OCI-LY1 (cell line): Measurements from ENCODE around the gene ATF6B.

ENCODE experiments used
- EZH2 ChIP-seq: fragments of 200-600 bp; sonication (generic), shearing (Covaris generic); IDR thresholded peaks from 2 replicates; pipeline ENCODE4 v1.8.0; 2017; ENCODE audit warnings: borderline replicate concordance, mixed run types, mild to moderate bottlenecking, antibody characterized with exemption, low read length, moderate library complexity, mixed read lengths
- TF ChIP-seq, protein P1 (sequence below): fragments of 200-600 bp; sonication (generic), shearing (Covaris generic); IDR thresholded peaks from 2 replicates; pipeline ENCODE4 v1.5.1; 2017; ENCODE audit warnings: mild to moderate bottlenecking, antibody characterized with exemption, low read length, moderate library complexity, mixed read lengths

DNA sequence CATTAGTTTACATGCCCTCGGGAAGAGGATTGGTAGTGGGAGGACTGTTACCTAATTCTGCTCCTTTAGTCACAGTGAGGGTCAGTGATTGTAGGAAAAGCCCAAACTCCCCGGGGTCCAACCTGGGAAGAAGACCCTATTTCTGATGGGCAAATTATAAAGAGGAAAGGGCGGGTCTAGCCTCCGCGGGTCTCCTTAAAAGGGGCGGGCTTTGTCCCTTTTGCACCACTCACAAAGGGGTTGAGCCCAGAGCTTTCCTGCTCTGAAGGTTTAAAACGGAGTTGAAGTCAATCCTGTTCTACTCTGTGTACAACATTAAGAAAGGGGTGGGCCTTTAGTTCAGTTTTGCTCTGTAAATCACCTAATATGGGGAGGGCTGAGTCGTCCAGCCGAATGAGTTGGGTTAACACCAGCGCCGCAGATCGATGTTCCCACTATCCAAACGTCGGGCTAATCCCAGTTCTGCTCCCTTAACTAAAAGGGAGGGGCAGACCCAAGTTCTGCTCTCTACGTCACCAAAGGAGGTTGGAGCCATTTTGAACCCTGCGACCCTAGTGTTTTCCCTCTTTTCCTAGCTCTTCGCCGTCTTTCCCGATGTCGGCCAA, 49.2 kb upstream of the ATF6B start:
- TF ChIP-seq, protein P1, sequence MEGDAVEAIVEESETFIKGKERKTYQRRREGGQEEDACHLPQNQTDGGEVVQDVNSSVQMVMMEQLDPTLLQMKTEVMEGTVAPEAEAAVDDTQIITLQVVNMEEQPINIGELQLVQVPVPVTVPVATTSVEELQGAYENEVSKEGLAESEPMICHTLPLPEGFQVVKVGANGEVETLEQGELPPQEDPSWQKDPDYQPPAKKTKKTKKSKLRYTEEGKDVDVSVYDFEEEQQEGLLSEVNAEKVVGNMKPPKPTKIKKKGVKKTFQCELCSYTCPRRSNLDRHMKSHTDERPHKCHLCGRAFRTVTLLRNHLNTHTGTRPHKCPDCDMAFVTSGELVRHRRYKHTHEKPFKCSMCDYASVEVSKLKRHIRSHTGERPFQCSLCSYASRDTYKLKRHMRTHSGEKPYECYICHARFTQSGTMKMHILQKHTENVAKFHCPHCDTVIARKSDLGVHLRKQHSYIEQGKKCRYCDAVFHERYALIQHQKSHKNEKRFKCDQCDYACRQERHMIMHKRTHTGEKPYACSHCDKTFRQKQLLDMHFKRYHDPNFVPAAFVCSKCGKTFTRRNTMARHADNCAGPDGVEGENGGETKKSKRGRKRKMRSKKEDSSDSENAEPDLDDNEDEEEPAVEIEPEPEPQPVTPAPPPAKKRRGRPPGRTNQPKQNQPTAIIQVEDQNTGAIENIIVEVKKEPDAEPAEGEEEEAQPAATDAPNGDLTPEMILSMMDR: no peak
- no peak for TF ChIP-seq EZH2
